Thyroid gland (tissue), 4 donors: Measurements from ENCODE around the gene ISLR.

Experiments
- POLR2A ChIP-seq, 2 donors: fragments of 450-650 bp; IDR thresholded peaks; one replicate each; pipeline ENCODE4 v1.6.1; 2017; ENCODE audit warnings: antibody characterized with exemption in 2 of 2, mild to moderate bottlenecking in 2 of 2, moderate library complexity in 1 of 2
- TF ChIP-seq, protein P1 (sequence below), 6 experiments: fragments of 200-600 bp in 3 of 6; fragments of 450-650 bp in 3 of 6; sonication (generic) in 3 of 6; IDR thresholded peaks; one replicate each; pipeline ENCODE4 v1.5.1; 2016 to 2019; ENCODE audit warnings: antibody characterized with exemption in 6 of 6, mild to moderate bottlenecking in 2 of 6, inconsistent platforms in 1 of 6, moderate library complexity in 1 of 6

DNA sequence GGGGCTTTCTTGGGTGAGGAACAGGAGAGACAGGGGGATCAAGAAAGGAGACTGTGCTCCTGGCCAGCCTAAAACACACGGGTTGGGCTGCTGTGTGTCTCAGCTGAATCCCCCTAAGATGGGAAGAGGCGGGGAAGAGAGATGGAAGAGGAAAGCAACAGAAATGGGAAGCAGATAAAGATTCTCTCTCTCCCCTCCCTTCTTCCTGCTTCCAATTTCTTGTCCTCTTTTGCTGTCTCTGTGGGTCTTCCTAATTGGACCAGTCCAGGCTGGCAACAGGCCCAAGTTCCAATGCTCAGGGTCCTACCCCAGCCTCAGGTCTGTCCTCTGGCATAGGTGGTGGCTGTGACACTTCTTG is 36.0 kb upstream of the ISLR start:
- TF ChIP-seq, protein P1, sequence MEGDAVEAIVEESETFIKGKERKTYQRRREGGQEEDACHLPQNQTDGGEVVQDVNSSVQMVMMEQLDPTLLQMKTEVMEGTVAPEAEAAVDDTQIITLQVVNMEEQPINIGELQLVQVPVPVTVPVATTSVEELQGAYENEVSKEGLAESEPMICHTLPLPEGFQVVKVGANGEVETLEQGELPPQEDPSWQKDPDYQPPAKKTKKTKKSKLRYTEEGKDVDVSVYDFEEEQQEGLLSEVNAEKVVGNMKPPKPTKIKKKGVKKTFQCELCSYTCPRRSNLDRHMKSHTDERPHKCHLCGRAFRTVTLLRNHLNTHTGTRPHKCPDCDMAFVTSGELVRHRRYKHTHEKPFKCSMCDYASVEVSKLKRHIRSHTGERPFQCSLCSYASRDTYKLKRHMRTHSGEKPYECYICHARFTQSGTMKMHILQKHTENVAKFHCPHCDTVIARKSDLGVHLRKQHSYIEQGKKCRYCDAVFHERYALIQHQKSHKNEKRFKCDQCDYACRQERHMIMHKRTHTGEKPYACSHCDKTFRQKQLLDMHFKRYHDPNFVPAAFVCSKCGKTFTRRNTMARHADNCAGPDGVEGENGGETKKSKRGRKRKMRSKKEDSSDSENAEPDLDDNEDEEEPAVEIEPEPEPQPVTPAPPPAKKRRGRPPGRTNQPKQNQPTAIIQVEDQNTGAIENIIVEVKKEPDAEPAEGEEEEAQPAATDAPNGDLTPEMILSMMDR (IDR thresholded peaks at IDR 0.05) = no peak
- TF ChIP-seq POLR2A (IDR thresholded peaks at IDR 0.05) = no peak
